Left ventricle myocardium inferior (tissue), 1 donor: ENCODE data around the gene PRPF38B. TPM values are rescaled to one million over a fixed set of nuclear protein-coding genes. Genes with fewer than 3 reads are reported as not detected.
"Not testable (repeated sequence)": the region's sequence is repeated elsewhere in the genome, so short reads cannot be mapped to it uniquely, and the experiment has no call there.

Experiments used
- DNase-seq: peaks from one replicate; pipeline ENCODE4 v3.0.0-alpha.2; 2020
- H3K27ac ChIP-seq: fragments of 200-600 bp; replicated peaks from 2 replicates; pipeline ENCODE4 v1.8.0; 2021
- H3K27me3 ChIP-seq: fragments of 200-600 bp; 2 replicates; pipeline ENCODE4 v1.8.0; 2021; ENCODE audit warnings: low read depth
- H3K36me3 ChIP-seq: fragments of 200-600 bp; 2 replicates; pipeline ENCODE4 v1.8.0; 2021
- H3K4me1 ChIP-seq: fragments of 200-600 bp; 2 replicates; pipeline ENCODE4 v1.8.0; 2021
- H3K4me3 ChIP-seq: fragments of 200-600 bp; 2 replicates; pipeline ENCODE4 v1.8.0; 2021; ENCODE audit warnings: mild to moderate bottlenecking, moderate library complexity
- H3K9me3 ChIP-seq: fragments of 200-600 bp; replicated peaks from 2 replicates; pipeline ENCODE4 v1.8.0; 2021
- intact Hi-C: fragments of 100-400 bp; cut with micrococcal nuclease; formaldehyde crosslinking; loops from one replicate; pipeline ENCODE4 v1.11.0; 2022
- total RNA-seq: library from RNA; stranded (reverse); fragmentation: NEBNext Ultra II Directional; extraction: Animal tissue kit (Norgen Biotek cat#: 25700); gene quantifications from one replicate; pipeline ENCODE4 v1.2.1, GENCODE V29; 2021
- TF ChIP-seq, protein P1 (sequence below): fragments of 200-600 bp; IDR thresholded peaks from 2 replicates; pipeline ENCODE4 v1.8.0; 2021; ENCODE audit warnings: antibody characterized with exemption, mild to moderate bottlenecking, borderline replicate concordance
- donor health status: DM: no; HTN: yes; CAD: no; lungs with severe emphysema.

Gene PRPF38B
- total RNA-seq, 1 donor from 2014 or later, result 16.5 TPM

DNA sequence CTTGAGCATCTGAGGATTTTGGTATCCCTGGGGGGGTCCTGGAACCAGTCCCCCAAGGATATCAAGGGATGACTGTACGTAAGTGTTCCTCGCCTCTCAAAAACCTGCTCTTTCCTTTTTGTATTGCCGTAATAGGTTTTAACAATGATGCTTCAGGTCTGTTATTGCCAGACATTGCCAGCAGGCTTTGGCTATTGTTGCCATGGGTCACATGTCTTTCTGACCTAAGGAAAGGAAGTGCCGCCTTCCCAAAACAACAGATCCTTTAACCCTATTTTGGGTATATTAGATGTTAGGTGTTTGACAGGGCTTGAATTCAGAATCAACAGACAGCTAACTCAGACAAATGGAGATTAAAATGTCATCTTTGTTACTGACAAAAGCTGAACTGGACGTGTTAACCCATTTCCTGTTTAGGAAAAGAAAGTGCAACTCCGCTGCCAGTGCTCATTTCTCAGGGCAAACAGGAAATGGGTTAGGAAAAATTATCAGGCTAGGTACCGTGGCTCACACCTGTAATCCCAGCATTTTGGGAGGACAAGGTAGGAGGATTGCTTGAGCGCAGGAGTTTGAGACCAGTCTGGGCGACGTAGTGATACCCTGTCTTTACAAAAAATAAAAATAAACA, 12.4 kb upstream of the PRPF38B start:
- Histone ChIP-seq H3K4me1 (no peaks in the 10 kb centered on the region), H3K27ac (no peak overlapping the region), H3K27me3 (peaks cover 6% of the 10 kb centered on the region), H3K36me3 (no peaks in the 10 kb centered on the region), H3K9me3 (no peaks in the 10 kb centered on the region), H3K4me3 (peak overlapping the region; percentile 46)
- no peak for DNase-seq
- intact Hi-C loops, result no loop called here
- TF ChIP-seq, protein P1, sequence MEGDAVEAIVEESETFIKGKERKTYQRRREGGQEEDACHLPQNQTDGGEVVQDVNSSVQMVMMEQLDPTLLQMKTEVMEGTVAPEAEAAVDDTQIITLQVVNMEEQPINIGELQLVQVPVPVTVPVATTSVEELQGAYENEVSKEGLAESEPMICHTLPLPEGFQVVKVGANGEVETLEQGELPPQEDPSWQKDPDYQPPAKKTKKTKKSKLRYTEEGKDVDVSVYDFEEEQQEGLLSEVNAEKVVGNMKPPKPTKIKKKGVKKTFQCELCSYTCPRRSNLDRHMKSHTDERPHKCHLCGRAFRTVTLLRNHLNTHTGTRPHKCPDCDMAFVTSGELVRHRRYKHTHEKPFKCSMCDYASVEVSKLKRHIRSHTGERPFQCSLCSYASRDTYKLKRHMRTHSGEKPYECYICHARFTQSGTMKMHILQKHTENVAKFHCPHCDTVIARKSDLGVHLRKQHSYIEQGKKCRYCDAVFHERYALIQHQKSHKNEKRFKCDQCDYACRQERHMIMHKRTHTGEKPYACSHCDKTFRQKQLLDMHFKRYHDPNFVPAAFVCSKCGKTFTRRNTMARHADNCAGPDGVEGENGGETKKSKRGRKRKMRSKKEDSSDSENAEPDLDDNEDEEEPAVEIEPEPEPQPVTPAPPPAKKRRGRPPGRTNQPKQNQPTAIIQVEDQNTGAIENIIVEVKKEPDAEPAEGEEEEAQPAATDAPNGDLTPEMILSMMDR, result no peak

GRCh38 chr1:108681701-108682100, 10.4 kb upstream of the PRPF38B start:
- H3K27ac ChIP-seq, H3K36me3 ChIP-seq, H3K9me3 ChIP-seq, intact Hi-C loops, H3K4me3 ChIP-seq, DNase-seq, H3K27me3 ChIP-seq, H3K4me1 ChIP-seq: not testable (repeated sequence)

DNA sequence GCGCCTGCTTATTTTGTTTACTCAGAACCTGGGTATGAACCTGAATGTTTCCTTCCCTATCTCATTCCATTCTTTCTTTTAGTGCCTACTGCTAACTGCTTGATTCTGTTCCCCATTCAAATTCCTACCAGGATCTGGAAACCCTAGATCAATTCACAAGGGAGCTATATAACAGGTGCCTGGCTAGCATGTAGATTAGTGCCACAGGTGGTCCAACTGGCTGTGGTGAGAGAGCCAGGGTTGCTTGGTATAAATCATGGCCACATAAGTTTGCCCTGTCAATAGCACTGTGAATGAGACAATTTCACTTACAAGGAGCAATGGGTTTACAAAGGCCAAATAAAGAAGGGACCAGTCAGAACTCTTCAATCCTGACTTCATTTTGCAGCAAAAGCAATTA, 6.6 kb upstream of the PRPF38B start:
- intact Hi-C loops, result no loop called here
- TF ChIP-seq, protein P1, result no peak
- H3K4me3 ChIP-seq, result no peak overlapping the region
- H3K36me3 ChIP-seq, result no peaks in the 10 kb centered on the region
- no peak for DNase-seq
- peaks cover under 1% of the 10 kb centered on the region for H3K27me3 ChIP-seq
- H3K9me3 ChIP-seq, result no peaks in the 10 kb centered on the region
- H3K4me1 ChIP-seq, result no peaks in the 10 kb centered on the region
- H3K27ac ChIP-seq, result no peak overlapping the region

DNA sequence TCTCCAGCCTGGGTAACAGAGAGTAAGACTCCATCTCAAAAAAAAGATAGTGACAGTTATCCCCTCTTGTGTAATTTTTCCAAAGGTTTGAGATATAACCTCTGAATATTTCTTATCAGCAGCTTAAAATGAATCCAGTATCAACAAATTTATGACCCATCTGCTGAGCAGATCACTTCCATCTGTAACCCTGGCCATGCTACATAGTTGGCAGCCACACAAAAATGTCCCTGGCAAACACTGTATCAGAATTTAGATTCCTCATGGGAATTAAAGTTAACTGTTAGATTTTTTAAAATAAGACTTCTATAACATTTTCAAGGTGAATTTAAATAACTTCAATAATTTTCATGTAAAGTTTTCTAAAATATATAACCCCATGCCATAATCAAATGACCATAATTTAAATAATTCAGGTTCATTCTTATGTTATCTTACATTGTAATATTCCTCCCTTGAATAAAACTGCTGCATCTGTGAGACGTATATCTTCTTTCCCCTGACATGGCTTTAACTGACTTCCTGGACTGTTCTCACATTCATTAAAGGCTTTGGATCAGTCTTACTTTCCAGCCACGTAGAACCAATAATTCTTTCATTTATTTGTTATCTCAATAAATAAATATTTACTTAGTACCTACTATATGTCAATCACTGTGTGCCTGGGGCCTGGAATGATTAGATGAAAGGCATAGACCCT, 5.3 kb upstream of the PRPF38B start:
- Histone ChIP-seq H3K27me3 (no peaks in the 10 kb centered on the region), H3K4me1 (peaks cover 11% of the 10 kb centered on the region), H3K36me3 (no peaks in the 10 kb centered on the region), H3K4me3 (no peak overlapping the region), H3K9me3 (no peaks in the 10 kb centered on the region), H3K27ac (no peak overlapping the region)
- TF ChIP-seq, protein P1, result no peak
- no peak for DNase-seq
- intact Hi-C loops, result no loop called here

DNA sequence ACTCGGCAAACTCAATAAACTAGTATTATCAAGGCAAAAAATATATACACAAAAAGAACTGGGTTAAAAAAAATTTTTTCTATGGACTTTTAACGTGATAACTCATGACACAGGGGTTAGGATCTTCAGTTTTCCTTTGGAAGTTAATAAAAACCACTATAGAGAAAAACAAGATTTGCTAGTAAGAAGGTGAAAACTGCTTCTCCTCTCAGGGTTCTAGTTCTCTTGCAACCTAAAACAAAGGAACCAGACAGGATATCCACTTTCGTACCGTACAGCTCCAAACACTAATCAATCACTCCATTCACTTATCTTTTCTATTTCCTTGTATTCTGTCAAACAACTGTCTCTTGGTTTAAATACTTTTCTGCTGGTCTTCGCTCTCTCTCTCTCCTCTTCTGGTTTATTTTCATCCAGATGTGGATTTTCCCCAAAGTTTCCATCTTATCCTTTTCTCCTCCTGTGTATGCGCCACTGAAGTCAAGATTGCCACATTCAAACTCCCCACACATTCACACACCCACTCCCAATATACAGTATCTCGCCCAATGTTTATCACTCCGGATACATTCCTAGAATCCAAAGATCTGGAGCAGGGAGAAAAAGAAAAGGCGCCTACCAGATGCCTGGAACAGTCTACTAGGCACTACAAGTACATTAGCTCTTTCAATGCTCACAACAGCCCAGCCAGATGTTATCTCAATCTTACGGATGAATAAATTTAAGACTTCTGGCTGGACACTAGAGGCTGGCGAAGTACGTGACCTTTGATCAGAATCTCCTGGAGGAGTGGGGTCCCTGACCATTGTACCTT, 775 bp upstream of the PRPF38B start:
- H3K36me3 ChIP-seq, result peaks cover 8% of the 10 kb centered on the region
- intact Hi-C loops, result no loop called here
- H3K27me3 ChIP-seq, result no peaks in the 10 kb centered on the region
- H3K27ac ChIP-seq, result peak overlapping the region; percentile 99
- H3K9me3 ChIP-seq, result no peaks in the 10 kb centered on the region
- DNase-seq, result no peak
- H3K4me1 ChIP-seq, result peaks cover 52% of the 10 kb centered on the region
- H3K4me3 ChIP-seq, result peak overlapping the region; percentile 81
- TF ChIP-seq, protein P1, result no peak
